ENCODE measurements around the gene SALL4. TPM values are rescaled to one million over a fixed set of nuclear protein-coding genes. Genes with fewer than 3 reads are reported as not detected.

Gene SALL4
- total and polyA plus RNA-seq, 9 of the 15 experiments (the other 6 are each of a cell fraction or from before 2014, with no cell fraction given): 0.03 to 0.07 TPM; not detected in 7

DNA sequence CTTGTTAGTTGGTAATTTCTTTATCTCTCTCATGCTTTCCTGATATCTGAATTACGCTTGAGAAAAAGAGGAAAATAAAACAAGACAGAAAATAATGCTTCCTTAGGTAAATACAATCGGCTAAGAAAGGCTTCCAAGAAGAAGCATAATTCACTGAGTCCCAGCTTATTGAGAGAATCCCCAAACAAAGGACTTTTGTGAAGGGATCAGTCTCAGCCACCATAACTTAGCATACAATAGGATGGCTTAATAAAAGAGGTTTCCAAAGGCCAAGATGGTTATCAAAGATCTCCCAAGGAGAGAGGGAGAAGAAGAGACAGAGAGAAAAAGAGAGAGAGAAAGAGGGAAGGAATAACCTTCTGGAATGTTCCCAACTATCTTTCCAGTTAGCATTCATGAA is 46.0 kb upstream of the SALL4 start:
- no peak for DNase-seq (ENCODE audit: extremely low read depth in 1 of 4, low spot score in 3 of 4)
- Histone ChIP-seq H3K9me3 (replicated peaks; ENCODE audit: control insufficient read depth, insufficient read depth, low read depth, low read length) (no peaks in the 10 kb centered on the region), H3K4me3 (no peak overlapping the region), H3K27ac (ENCODE audit: extremely low read depth, low read depth, low read length) (no peak overlapping the region), H3K79me2 (ENCODE audit: control insufficient read depth, insufficient read depth, low read length) (no peaks in the 10 kb centered on the region), H3K27me3 (ENCODE audit: control insufficient read depth in 2 of 2, insufficient read depth in 2 of 2, low read length in 2 of 2) (peaks cover 0 to 20% of the 10 kb centered on the region in 2 experiments; a peak in 2 of 5 replicates), H3K4me1 (replicated peaks in 1 of 2; ENCODE audit: control insufficient read depth in 2 of 2, insufficient read depth in 2 of 2, low read length in 2 of 2) (no peaks in the 10 kb centered on the region), H3K36me3 (ENCODE audit: control insufficient read depth, insufficient read depth, low read length) (no peaks in the 10 kb centered on the region), H3K4me2 (ENCODE audit: insufficient read depth, low read length) (no peak overlapping the region), H3K9ac (ENCODE audit: insufficient read depth in 1 of 2, low read depth in 2 of 2, low read length in 2 of 2) (no peak overlapping the region), H3K9me1 (ENCODE audit: control insufficient read depth, insufficient read depth, low read length) (no peaks in the 10 kb centered on the region), H2AFZ (ENCODE audit: low read depth, low read length) (no peak overlapping the region), H4K20me1 (replicated peaks; ENCODE audit: control insufficient read depth, insufficient read depth, low read length) (no peaks in the 10 kb centered on the region)
- in situ Hi-C loops (cut with MboI) (no loop called here), intact Hi-C loops (cut with micrococcal nuclease) (no loop called here)
- no TSS peak for BruUV-seq (replicated peaks)
- 0% methylated on average over 2 of the region's 2 CpGs for WGBS (ENCODE audit: insufficient coverage, low coverage, missing lambda C conversion rate)
- POLR2A ChIA-PET: no interaction called here
- CTCF ChIA-PET (ENCODE audit: low intra/inter-chr PET ratio): no interaction called here
- no peak for ATAC-seq
- no peak for FAIRE-seq
- TF ChIP-seq, protein P1, sequence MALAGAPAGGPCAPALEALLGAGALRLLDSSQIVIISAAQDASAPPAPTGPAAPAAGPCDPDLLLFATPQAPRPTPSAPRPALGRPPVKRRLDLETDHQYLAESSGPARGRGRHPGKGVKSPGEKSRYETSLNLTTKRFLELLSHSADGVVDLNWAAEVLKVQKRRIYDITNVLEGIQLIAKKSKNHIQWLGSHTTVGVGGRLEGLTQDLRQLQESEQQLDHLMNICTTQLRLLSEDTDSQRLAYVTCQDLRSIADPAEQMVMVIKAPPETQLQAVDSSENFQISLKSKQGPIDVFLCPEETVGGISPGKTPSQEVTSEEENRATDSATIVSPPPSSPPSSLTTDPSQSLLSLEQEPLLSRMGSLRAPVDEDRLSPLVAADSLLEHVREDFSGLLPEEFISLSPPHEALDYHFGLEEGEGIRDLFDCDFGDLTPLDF (CRISPR knock-in tag; IDR thresholded peaks at IDR 0.05): no peak
- no peak for TF ChIP-seq RHOXF2B (CRISPR knock-in tag; conservative IDR thresholded peaks at IDR 0.05)
- no peak for TF ChIP-seq PHF21A (IDR thresholded peaks at IDR 0.05; ENCODE audit: borderline replicate concordance, low read depth)
- TF ChIP-seq ZFX (CRISPR knock-in tag; IDR thresholded peaks at IDR 0.05): no peak
- no peak for TF ChIP-seq NFATC3 (IDR thresholded peaks at IDR 0.05)
- TF ChIP-seq, protein P2, sequence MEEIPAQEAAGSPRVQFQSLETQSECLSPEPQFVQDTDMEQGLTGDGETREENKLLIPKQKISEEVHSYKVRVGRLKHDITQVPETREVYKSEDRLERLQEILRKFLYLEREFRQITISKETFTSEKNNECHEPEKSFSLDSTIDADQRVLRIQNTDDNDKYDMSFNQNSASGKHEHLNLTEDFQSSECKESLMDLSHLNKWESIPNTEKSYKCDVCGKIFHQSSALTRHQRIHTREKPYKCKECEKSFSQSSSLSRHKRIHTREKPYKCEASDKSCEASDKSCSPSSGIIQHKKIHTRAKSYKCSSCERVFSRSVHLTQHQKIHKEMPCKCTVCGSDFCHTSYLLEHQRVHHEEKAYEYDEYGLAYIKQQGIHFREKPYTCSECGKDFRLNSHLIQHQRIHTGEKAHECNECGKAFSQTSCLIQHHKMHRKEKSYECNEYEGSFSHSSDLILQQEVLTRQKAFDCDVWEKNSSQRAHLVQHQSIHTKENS (CRISPR knock-in tag; IDR thresholded peaks at IDR 0.05): no peak
- no peak for TF ChIP-seq MECOM (CRISPR knock-in tag; IDR thresholded peaks at IDR 0.05)
- TF ChIP-seq, protein P3, sequence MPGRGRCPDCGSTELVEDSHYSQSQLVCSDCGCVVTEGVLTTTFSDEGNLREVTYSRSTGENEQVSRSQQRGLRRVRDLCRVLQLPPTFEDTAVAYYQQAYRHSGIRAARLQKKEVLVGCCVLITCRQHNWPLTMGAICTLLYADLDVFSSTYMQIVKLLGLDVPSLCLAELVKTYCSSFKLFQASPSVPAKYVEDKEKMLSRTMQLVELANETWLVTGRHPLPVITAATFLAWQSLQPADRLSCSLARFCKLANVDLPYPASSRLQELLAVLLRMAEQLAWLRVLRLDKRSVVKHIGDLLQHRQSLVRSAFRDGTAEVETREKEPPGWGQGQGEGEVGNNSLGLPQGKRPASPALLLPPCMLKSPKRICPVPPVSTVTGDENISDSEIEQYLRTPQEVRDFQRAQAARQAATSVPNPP (IDR thresholded peaks at IDR 0.05; ENCODE audit: borderline replicate concordance, insufficient read depth, insufficient read length): no peak
- TF ChIP-seq TEAD1 (CRISPR knock-in tag; IDR thresholded peaks at IDR 0.05): no peak

All from K562 (cell line).